ENCODE results near the gene DDX51.

The DDX51 gene

GRCh38 chr12:132175496-132176384 is 31.6 kb upstream of the DDX51 start:
- TF ChIP-seq USF1 (IDR thresholded peaks at IDR 0.05) (0 out of 2 replicates have a peak, but pooled peaks have one; percentile 24), TAF1 (IDR thresholded peaks at IDR 0.05; ENCODE audit: low read depth) (no peak)

GRCh38 chr12:132174839-132175490 is 30.8 kb upstream of the DDX51 start:
- TF ChIP-seq FOXM1 (IDR thresholded peaks at IDR 0.05; ENCODE audit: borderline replicate concordance, low read depth) (no peak), CEBPB (IDR thresholded peaks at IDR 0.05) (no peak), MAX (IDR thresholded peaks at IDR 0.05) (no peak), EP300 (IDR thresholded peaks at IDR 0.05; ENCODE audit: borderline replicate concordance) (no peak), ZBTB7A (IDR thresholded peaks at IDR 0.05; ENCODE audit: low read depth) (no peak)

GRCh38 chr12:132174015-132174838 is 30.1 kb upstream of the DDX51 start:
- TF ChIP-seq EGR1 (IDR thresholded peaks at IDR 0.05): no peak
- TF ChIP-seq NFIC (IDR thresholded peaks at IDR 0.05): no peak
- no peak for TF ChIP-seq MAX (IDR thresholded peaks at IDR 0.05)
- no peak for TF ChIP-seq TEAD4 (IDR thresholded peaks at IDR 0.05)

- TF ChIP-seq CREB1 (IDR thresholded peaks at IDR 0.05; ENCODE audit: low read depth) (no peak), TCF12 (IDR thresholded peaks at IDR 0.05; ENCODE audit: low read depth) (no peak), FOXM1 (IDR thresholded peaks at IDR 0.05; ENCODE audit: borderline replicate concordance, low read depth) (no peak), YY1 (IDR thresholded peaks at IDR 0.05; ENCODE audit: low read depth) (no peak), NFIC (IDR thresholded peaks at IDR 0.05) (no peak), TEAD4 (IDR thresholded peaks at IDR 0.05) (no peak), MAX (IDR thresholded peaks at IDR 0.05) (no peak), EGR1 (IDR thresholded peaks at IDR 0.05) (no peak), ZBTB7A (IDR thresholded peaks at IDR 0.05; ENCODE audit: low read depth) (no peak), EP300 (IDR thresholded peaks at IDR 0.05; ENCODE audit: borderline replicate concordance) (no peak), TAF1 (IDR thresholded peaks at IDR 0.05; ENCODE audit: low read depth) (no peak), RAD21 (IDR thresholded peaks at IDR 0.05; ENCODE audit: low read depth) (no peak), CEBPB (IDR thresholded peaks at IDR 0.05) (no peak), REST (IDR thresholded peaks at IDR 0.05; ENCODE audit: low read depth) (no peak), USF1 (IDR thresholded peaks at IDR 0.05) (no peak)
These were observed 29.3 kb upstream of the DDX51 start for GRCh38 chr12:132173135-132174014.

GRCh38 chr12:132172619-132173018 is 28.5 kb upstream of the DDX51 start:
- no peak for TF ChIP-seq NFIC (IDR thresholded peaks at IDR 0.05)
- TF ChIP-seq FOXM1 (IDR thresholded peaks at IDR 0.05; ENCODE audit: borderline replicate concordance, low read depth): no peak
- no peak for TF ChIP-seq CEBPB (IDR thresholded peaks at IDR 0.05)
- TF ChIP-seq MAX (IDR thresholded peaks at IDR 0.05): no peak
- no peak for TF ChIP-seq YY1 (IDR thresholded peaks at IDR 0.05; ENCODE audit: low read depth)
- no peak for TF ChIP-seq RAD21 (IDR thresholded peaks at IDR 0.05; ENCODE audit: low read depth)
- TF ChIP-seq TEAD4 (IDR thresholded peaks at IDR 0.05): no peak
- no peak for TF ChIP-seq USF1 (IDR thresholded peaks at IDR 0.05)
- TF ChIP-seq EGR1 (IDR thresholded peaks at IDR 0.05): no peak
